ENCODE data around the gene PVALB. TPM values are rescaled to one million over a fixed set of nuclear protein-coding genes. Genes with fewer than 3 reads are reported as not detected.

PVALB gene
- total RNA-seq, 3 donors from 2014 or later = 1.8 TPM; not detected in 2

GRCh38 chr22:36835903-36836302, 19.1 kb upstream of the PVALB start:
- no peak overlapping the region for H3K4me3 ChIP-seq
- no peaks in the 10 kb centered on the region for H3K9me3 ChIP-seq
- no peak for DNase-seq (ENCODE audit: low spot score in 2 of 2)
- intact Hi-C loops (cut with DNase I; ENCODE audit: low total_unique reads) = no loop called here
- H3K27me3 ChIP-seq = no peaks in the 10 kb centered on the region
- H3K27ac ChIP-seq = no peak overlapping the region
- no peaks in the 10 kb centered on the region for H3K36me3 ChIP-seq
- H3K4me1 ChIP-seq = no peaks in the 10 kb centered on the region
- TF ChIP-seq POLR2AphosphoS5 (IDR thresholded peaks at IDR 0.05) (no peak), POLR2A (IDR thresholded peaks at IDR 0.05) (no peak)
- TF ChIP-seq, protein P1, sequence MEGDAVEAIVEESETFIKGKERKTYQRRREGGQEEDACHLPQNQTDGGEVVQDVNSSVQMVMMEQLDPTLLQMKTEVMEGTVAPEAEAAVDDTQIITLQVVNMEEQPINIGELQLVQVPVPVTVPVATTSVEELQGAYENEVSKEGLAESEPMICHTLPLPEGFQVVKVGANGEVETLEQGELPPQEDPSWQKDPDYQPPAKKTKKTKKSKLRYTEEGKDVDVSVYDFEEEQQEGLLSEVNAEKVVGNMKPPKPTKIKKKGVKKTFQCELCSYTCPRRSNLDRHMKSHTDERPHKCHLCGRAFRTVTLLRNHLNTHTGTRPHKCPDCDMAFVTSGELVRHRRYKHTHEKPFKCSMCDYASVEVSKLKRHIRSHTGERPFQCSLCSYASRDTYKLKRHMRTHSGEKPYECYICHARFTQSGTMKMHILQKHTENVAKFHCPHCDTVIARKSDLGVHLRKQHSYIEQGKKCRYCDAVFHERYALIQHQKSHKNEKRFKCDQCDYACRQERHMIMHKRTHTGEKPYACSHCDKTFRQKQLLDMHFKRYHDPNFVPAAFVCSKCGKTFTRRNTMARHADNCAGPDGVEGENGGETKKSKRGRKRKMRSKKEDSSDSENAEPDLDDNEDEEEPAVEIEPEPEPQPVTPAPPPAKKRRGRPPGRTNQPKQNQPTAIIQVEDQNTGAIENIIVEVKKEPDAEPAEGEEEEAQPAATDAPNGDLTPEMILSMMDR (IDR thresholded peaks at IDR 0.05) = no peak

DNA sequence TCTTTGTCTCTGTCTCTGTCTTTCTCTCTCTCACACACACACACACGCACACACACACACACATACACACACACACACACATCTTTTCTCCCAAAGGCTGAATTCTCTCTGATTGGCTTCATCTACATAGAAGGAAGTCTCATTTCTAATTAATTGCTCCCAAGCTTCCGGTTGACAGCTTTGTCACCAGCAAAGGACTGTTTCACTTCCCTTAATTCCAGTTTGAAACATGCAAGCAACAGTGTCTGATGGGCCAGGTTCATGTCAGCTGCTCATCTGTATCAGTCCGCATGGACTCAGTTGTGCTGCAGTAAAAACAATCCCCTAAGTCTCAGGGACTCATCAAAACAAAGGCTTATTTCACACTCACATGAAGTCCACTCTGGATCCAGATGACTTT, 16.2 kb upstream of the PVALB start:
- no peaks in the 10 kb centered on the region for H3K9me3 ChIP-seq
- H3K36me3 ChIP-seq = no peaks in the 10 kb centered on the region
- H3K27me3 ChIP-seq = no peaks in the 10 kb centered on the region
- no peaks in the 10 kb centered on the region for H3K4me1 ChIP-seq
- TF ChIP-seq, protein P1 (IDR thresholded peaks at IDR 0.05) = no peak
- TF ChIP-seq POLR2AphosphoS5 (IDR thresholded peaks at IDR 0.05) (no peak), POLR2A (IDR thresholded peaks at IDR 0.05) (no peak)
- no peak overlapping the region for H3K4me3 ChIP-seq
- no peak overlapping the region for H3K27ac ChIP-seq
- no peak for DNase-seq (ENCODE audit: low spot score in 2 of 2)
- intact Hi-C loops (cut with DNase I; ENCODE audit: low total_unique reads) = no loop called here

GRCh38 chr22:36831717-36832116, 14.9 kb upstream of the PVALB start:
- no peaks in the 10 kb centered on the region for H3K4me1 ChIP-seq
- H3K27me3 ChIP-seq = no peaks in the 10 kb centered on the region
- H3K9me3 ChIP-seq = no peaks in the 10 kb centered on the region
- DNase-seq (ENCODE audit: low spot score in 2 of 2) = no peak
- TF ChIP-seq POLR2AphosphoS5 (IDR thresholded peaks at IDR 0.05) = no peak
- no peak for TF ChIP-seq POLR2A (IDR thresholded peaks at IDR 0.05)
- TF ChIP-seq, protein P1 (IDR thresholded peaks at IDR 0.05) = no peak
- H3K36me3 ChIP-seq = no peaks in the 10 kb centered on the region
- intact Hi-C loops (cut with DNase I; ENCODE audit: low total_unique reads) = no loop called here
- H3K4me3 ChIP-seq = no peak overlapping the region
- H3K27ac ChIP-seq = no peak overlapping the region

DNA sequence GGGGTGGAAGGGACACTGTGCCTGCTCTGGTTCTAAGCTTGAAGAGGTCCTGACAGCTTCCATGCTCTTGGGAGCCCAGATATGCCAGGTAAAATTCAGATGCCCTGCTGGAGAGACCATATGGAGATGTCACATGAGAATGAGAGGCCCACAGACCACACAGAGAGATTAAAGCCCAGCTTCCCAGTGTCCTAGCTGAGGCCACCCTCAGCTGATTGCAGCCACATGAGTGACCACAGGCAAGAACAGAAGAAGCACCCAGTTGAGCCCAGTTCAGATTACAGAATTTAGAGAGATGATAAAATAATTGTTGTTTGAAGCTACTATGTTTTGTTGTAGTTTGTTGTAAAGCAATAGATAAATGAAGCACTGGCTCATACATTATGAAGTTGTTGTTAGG, 14.4 kb upstream of the PVALB start:
- TF ChIP-seq POLR2AphosphoS5 (IDR thresholded peaks at IDR 0.05) (no peak), POLR2A (IDR thresholded peaks at IDR 0.05) (no peak)
- Histone ChIP-seq H3K27ac (no peak overlapping the region), H3K4me1 (no peaks in the 10 kb centered on the region), H3K9me3 (no peaks in the 10 kb centered on the region), H3K27me3 (no peaks in the 10 kb centered on the region), H3K36me3 (no peaks in the 10 kb centered on the region), H3K4me3 (no peak overlapping the region)
- intact Hi-C loops (cut with DNase I; ENCODE audit: low total_unique reads) = no loop called here
- DNase-seq (ENCODE audit: low spot score in 2 of 2) = no peak

DNA sequence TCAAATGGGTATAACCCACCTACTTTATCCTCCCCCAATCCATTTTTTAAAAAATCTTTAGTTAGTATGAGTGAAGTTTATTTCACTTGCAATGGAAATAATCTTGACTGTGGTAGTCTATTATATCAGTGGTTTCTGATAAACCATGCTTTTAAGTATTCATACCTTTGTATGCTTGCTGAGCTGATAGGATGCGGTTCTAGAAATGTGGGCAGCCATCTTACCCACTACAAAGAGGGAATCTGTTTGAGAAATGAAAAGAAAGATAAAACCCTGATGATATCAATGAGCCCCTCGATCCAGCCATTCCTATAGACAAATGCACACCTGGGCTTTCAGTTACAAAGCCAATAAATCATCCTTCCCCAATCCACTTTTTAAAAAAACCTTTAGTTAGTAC, 13.8 kb upstream of the PVALB start:
- no peaks in the 10 kb centered on the region for H3K27me3 ChIP-seq
- TF ChIP-seq POLR2A (IDR thresholded peaks at IDR 0.05) = no peak
- TF ChIP-seq, protein P1 (IDR thresholded peaks at IDR 0.05) = no peak
- TF ChIP-seq POLR2AphosphoS5 (IDR thresholded peaks at IDR 0.05) = no peak
- intact Hi-C loops (cut with DNase I; ENCODE audit: low total_unique reads) = no loop called here

More for the DNA sequence above, 13.8 kb upstream of the PVALB start:
- no peak for DNase-seq (ENCODE audit: low spot score in 2 of 2)
- no peak overlapping the region for H3K27ac ChIP-seq
- no peaks in the 10 kb centered on the region for H3K9me3 ChIP-seq
- no peak overlapping the region for H3K4me3 ChIP-seq
- H3K4me1 ChIP-seq = no peaks in the 10 kb centered on the region
- H3K36me3 ChIP-seq = no peaks in the 10 kb centered on the region
